Astrocyte (in vitro differentiated cells and primary cell): ENCODE measurements around the gene LRRC3.

Experiments
- EZH2 ChIP-seq: IDR thresholded peaks from 2 replicates; pipeline ENCODE4 v1.6.1; 2012; ENCODE audit warnings: mild to moderate bottlenecking, low read length, inconsistent platforms; ENCODE audit not compliant: insufficient read depth
- TF ChIP-seq, protein P1 (sequence below): IDR thresholded peaks from 2 replicates; pipeline ENCODE4 v1.5.1; 2011; ENCODE audit warnings: low read depth, mild to moderate bottlenecking, inconsistent platforms, low read length, moderate library complexity; ENCODE audit not compliant: insufficient read depth

DNA sequence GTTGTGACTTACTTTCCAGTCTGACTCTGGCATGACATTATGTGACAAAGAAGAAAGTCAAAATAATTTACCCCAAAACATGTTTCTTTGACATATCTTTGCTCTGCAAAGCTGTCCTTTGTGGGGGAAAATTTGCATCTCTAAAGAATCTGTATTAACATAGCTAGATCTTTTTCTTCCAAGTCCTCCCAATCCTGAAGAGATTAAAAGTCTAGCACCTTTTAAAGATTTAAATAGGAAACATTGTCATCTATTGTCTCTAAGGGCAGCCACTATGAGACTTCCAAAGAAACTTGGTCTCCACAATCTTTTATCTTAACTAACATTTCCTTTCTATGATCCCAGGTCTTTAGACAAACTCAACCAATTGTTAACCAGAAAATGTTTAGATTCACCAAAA, 16.0 kb downstream of the LRRC3 start:
- TF ChIP-seq, protein P1, sequence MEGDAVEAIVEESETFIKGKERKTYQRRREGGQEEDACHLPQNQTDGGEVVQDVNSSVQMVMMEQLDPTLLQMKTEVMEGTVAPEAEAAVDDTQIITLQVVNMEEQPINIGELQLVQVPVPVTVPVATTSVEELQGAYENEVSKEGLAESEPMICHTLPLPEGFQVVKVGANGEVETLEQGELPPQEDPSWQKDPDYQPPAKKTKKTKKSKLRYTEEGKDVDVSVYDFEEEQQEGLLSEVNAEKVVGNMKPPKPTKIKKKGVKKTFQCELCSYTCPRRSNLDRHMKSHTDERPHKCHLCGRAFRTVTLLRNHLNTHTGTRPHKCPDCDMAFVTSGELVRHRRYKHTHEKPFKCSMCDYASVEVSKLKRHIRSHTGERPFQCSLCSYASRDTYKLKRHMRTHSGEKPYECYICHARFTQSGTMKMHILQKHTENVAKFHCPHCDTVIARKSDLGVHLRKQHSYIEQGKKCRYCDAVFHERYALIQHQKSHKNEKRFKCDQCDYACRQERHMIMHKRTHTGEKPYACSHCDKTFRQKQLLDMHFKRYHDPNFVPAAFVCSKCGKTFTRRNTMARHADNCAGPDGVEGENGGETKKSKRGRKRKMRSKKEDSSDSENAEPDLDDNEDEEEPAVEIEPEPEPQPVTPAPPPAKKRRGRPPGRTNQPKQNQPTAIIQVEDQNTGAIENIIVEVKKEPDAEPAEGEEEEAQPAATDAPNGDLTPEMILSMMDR = no peak
- TF ChIP-seq EZH2 = no peak
